Fibroblast of the aortic adventitia (primary cell): ENCODE data around the gene POU2AF1. TPM values are rescaled to one million over a fixed set of nuclear protein-coding genes. Genes with fewer than 3 reads are reported as not detected.

Experiments used
- DNase-seq: peaks from one replicate; pipeline ENCODE4 v3.0.0-alpha.2; 2010; ENCODE audit warnings: low read depth
- H3K4me3 ChIP-seq: 2 replicates; pipeline ENCODE4 v1.5.1; 2011; ENCODE audit warnings: low read depth, mild to moderate bottlenecking, control low read depth, low read length, moderate library complexity
- CTCF ChIP-seq: IDR thresholded peaks from 2 replicates; pipeline ENCODE4 v1.5.1; 2011; ENCODE audit warnings: mild to moderate bottlenecking, low read length, control low read depth, inconsistent platforms; ENCODE audit not compliant: insufficient read depth
- total RNA-seq: library from RNA; depleted of rRNA; stranded (reverse); fragments of >200 nt; gene quantifications from 2 replicates; pipeline ENCODE4 v1.2.3, GENCODE V29; 2012; ENCODE audit warnings: low replicate concordance

Gene POU2AF1
- total RNA-seq, 1 donor: not detected

DNA sequence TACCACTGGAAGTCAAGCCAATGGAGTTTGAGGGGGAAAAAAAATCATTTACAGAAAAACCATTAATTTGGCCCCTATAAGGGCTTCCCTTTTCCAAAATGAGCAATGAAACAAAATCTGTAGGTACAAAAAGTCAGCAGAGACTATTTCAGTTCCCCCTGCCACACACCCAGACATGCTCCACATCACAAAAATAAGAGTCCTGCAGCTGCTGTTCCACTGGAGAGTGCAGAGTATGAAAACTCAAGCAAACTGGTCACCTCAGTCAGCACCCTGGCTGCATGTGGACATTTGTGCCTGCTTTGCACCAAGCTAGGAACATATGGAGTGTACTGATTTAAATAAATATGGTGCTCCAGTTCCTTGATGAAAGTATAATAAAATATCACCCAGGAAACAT, 15.1 kb downstream of the POU2AF1 start:
- TF ChIP-seq CTCF: no peak
- no peak for DNase-seq
- H3K4me3 ChIP-seq: no peak overlapping the region

DNA sequence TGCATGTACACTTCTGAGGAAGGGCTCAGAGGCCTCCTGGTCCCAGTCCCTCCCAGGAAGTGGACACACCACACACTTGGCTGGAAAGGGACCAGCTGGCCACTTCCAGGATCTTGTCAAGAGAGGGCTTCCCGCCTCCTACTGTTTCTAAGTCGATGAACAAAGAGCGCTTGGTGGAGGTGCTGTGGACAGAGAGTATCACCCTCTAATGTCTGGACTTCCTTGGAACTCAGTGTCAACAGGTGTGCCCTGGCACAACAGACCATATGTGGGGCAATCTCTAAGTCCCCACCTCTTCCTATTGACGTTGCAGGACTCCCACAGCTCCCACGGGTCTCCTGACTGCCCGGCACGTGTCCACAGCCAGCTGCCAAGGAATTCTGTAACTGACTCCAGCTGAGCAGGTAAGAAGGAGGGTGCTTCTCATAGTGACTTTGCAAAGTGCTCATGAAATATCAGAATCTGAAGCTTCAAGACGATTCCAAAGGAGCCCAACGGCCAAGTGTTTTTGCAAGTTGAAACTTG, 16.1 kb downstream of the POU2AF1 start:
- no peak for DNase-seq
- no peak for TF ChIP-seq CTCF
- no peak overlapping the region for H3K4me3 ChIP-seq

- DNase-seq: no peak
- TF ChIP-seq CTCF: no peak
- H3K4me3 ChIP-seq: no peak overlapping the region
Observed at GRCh38 chr11:111361874-111362273, 17.2 kb downstream of the POU2AF1 start.

- no peak for TF ChIP-seq CTCF
- no peak for DNase-seq
- no peak overlapping the region for H3K4me3 ChIP-seq
Observed at GRCh38 chr11:111361052-111361801, 17.8 kb downstream of the POU2AF1 start.

GRCh38 chr11:111360150-111361043, 18.7 kb downstream of the POU2AF1 start:
- H3K4me3 ChIP-seq: no peak overlapping the region
- no peak for DNase-seq
- no peak for TF ChIP-seq CTCF

DNA sequence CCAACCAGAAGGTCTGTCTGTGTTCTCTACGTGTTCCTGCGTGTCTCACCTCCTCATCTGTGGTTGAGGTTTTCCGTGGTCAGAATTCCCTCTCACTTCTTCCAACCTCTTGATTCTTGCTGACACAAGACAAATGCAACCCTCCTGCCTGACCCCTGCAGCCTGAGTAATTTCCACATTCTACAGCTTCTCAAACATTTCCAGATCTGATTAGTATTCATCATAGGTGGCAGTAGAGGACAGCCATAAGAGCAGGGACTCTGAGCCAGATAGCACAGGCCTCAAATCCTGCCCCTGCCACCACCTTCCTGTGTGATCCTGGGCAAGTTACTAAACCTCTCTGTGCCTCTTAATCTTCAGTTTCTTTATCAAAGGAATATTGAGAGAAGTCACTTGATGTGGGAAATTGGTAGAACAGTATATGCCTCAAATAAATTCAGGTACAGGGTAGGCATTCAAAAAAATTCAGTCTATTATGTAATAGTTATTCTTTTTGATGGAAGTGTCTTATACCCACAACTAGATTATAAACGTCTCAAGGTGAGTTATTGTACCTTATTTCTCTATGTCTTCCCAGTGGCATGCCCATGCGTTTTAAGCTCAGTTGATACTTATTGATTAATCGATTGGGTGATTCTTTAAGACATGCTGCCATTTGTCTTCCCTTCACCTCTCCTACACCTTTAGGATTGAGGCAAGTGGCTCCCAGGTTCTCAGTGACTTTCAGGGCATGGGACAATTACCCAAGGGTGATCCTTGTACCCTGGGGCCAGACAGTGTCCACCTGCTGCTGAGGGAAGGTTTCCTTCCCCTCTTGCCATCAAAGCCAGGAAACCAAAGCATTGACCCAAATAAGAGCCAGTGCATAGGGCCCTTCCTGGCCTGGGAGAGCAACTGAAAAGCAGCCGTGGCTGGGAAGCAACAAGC, 19.6 kb downstream of the POU2AF1 start:
- H3K4me3 ChIP-seq: no peak overlapping the region
- no peak for TF ChIP-seq CTCF
- DNase-seq: no peak
